Gastroesophageal sphincter (tissue), 4 donors: ENCODE results near the gene RRAD. TPM values are rescaled to one million over a fixed set of nuclear protein-coding genes. Genes with fewer than 3 reads are reported as not detected.

ENCODE experiments used
- ATAC-seq: fragments of 150-250 bp; one replicate; pipeline ENCODE4 v1.9.1; 2016; ENCODE audit warnings: mild to moderate bottlenecking, moderate library complexity
- H3K27ac ChIP-seq, 4 donors: fragments of 200-600 bp; sonication (generic) in 3 of 4; 1 replicate in 3 of 4; 2 replicates in 1 of 4; pipeline ENCODE4 v1.5.1; 2016 to 2019
- H3K27me3 ChIP-seq: fragments of 200-600 bp; sonication (generic); one replicate; pipeline ENCODE4 v1.5.1; 2019
- H3K36me3 ChIP-seq, 2 donors: fragments of 200-600 bp; sonication (generic); one replicate each; pipeline ENCODE4 v1.5.1; 2019; ENCODE audit warnings: control low read depth in 1 of 2
- H3K4me1 ChIP-seq, 3 donors: fragments of 200-600 bp; sonication (generic); 1 replicate in 2 of 3; 2 replicates in 1 of 3; pipeline ENCODE4 v1.5.1; 2016 to 2019; ENCODE audit warnings: control low read depth in 2 of 3
- H3K4me3 ChIP-seq, 2 donors: fragments of 200-600 bp; sonication (generic); one replicate each; pipeline ENCODE4 v1.5.1; 2019; ENCODE audit warnings: mild to moderate bottlenecking in 1 of 2, moderate library complexity in 1 of 2
- H3K9me3 ChIP-seq, 3 donors: fragments of 200-600 bp; sonication (generic); one replicate each; pipeline ENCODE4 v1.5.1; 2017 to 2019; ENCODE audit warnings: control low read depth in 2 of 3
- CTCF ChIP-seq, 4 experiments: fragments of 200-600 bp in 2 of 4; fragments of 450-650 bp in 2 of 4; sonication (generic) in 1 of 4; IDR thresholded peaks; one replicate each; pipeline ENCODE4 v1.5.1; 2017 to 2019; ENCODE audit warnings: antibody characterized with exemption in 4 of 4, mild to moderate bottlenecking in 2 of 4, moderate library complexity in 2 of 4
- EP300 ChIP-seq: sonication (generic); formaldehyde crosslinking; IDR thresholded peaks from one replicate; pipeline ENCODE4 v1.6.1; 2017; ENCODE audit warnings: antibody characterized with exemption, mild to moderate bottlenecking
- POLR2A ChIP-seq, 2 donors: fragments of 450-650 bp; IDR thresholded peaks; one replicate each; pipeline ENCODE4 v1.6.1; 2017; ENCODE audit warnings: antibody characterized with exemption in 2 of 2, mild to moderate bottlenecking in 2 of 2, moderate library complexity in 1 of 2
- POLR2AphosphoS5 ChIP-seq: sonication (generic); formaldehyde crosslinking; IDR thresholded peaks from one replicate; pipeline ENCODE4 v1.6.1; 2017; ENCODE audit warnings: antibody characterized with exemption
- WGBS, 2 donors: methylation state at CpG; one replicate each; pipeline ENCODE4 v1.1.5; 2018; ENCODE audit warnings: low coverage in 1 of 2; 5-methylcytosine and 5-hydroxymethylcytosine counted together
- total RNA-seq, 4 donors: library from RNA; depleted of rRNA; stranded (reverse); fragments of >200 nt; gene quantifications; one replicate each; pipeline ENCODE4 v1.1.0, GENCODE V29; 2016

RRAD gene
- total RNA-seq, 4 donors from 2014 or later = 33.4 to 103 (median 50.8) TPM

GRCh38 chr16:66908762-66909559 lies 16.4 kb downstream of the RRAD start:
- WGBS, 2 donors = 80 to 95% methylated on average over 1 to 2 of the region's 14 CpGs
- peaks cover 3 to 25% (median 21%) of the 10 kb centered on the region in 3 donors for H3K4me1 ChIP-seq
- no peak for ATAC-seq

GRCh38 chr16:66908116-66908515 lies 17.2 kb downstream of the RRAD start:
- H3K36me3 ChIP-seq = no peaks in the 10 kb centered on the region
- H3K4me3 ChIP-seq = no peak overlapping the region
- peak overlapping the region in 1 of 4 donors; percentile 6 for H3K27ac ChIP-seq
- 100% methylated on average over 1 of the region's 3 CpGs; no CpG with 5 or more reads in 1 of the 2 donors for WGBS, 2 donors
- TF ChIP-seq POLR2AphosphoS5 (no peak), EP300 (no peak), POLR2A (IDR thresholded peaks at IDR 0.05) (no peak), CTCF (IDR thresholded peaks at IDR 0.05) (no peak)
- no peak for ATAC-seq
- no peaks in the 10 kb centered on the region for H3K9me3 ChIP-seq
- H3K4me1 ChIP-seq = peaks cover 7 to 33% (median 28%) of the 10 kb centered on the region in 3 donors
- no peaks in the 10 kb centered on the region for H3K27me3 ChIP-seq

More at GRCh38 chr16:66908762-66909559, 16.4 kb downstream of the RRAD start:
- no peak overlapping the region for H3K4me3 ChIP-seq
- no peaks in the 10 kb centered on the region for H3K27me3 ChIP-seq
- no peaks in the 10 kb centered on the region for H3K9me3 ChIP-seq
- H3K27ac ChIP-seq = no peak overlapping the region
- H3K36me3 ChIP-seq = no peaks in the 10 kb centered on the region
- TF ChIP-seq POLR2AphosphoS5 = no peak

- TF ChIP-seq POLR2AphosphoS5 (no peak), POLR2A (IDR thresholded peaks at IDR 0.05) (no peak), EP300 (no peak), CTCF (IDR thresholded peaks at IDR 0.05) (no peak)
- WGBS, 2 donors = 59% methylated on average over 2 of the region's 7 CpGs; no CpG with 5 or more reads in 1 of the 2 donors
- Histone ChIP-seq H3K9me3 (no peaks in the 10 kb centered on the region), H3K27me3 (no peaks in the 10 kb centered on the region), H3K4me1 (peaks cover 10 to 43% (median 34%) of the 10 kb centered on the region in 3 donors), H3K27ac (peak overlapping the region in 3 of 4 donors; percentile 91 to 93 (median 92)), H3K36me3 (no peaks in the 10 kb centered on the region), H3K4me3 (no peak overlapping the region)
- ATAC-seq = no peak
Observed at GRCh38 chr16:66906916-66907836, 18.2 kb downstream of the RRAD start.

GRCh38 chr16:66905633-66906539 lies 19.4 kb downstream of the RRAD start:
- Histone ChIP-seq H3K4me1 (peaks cover 16 to 55% (median 46%) of the 10 kb centered on the region in 3 donors), H3K27ac (peak overlapping the region; percentile 67 to 93 (median 92)), H3K36me3 (no peaks in the 10 kb centered on the region), H3K9me3 (no peaks in the 10 kb centered on the region), H3K4me3 (no peak overlapping the region), H3K27me3 (no peaks in the 10 kb centered on the region)
- WGBS, 2 donors = 54 to 64% methylated on average over 8 to 10 of the region's 11 CpGs
- ATAC-seq = no peak
- TF ChIP-seq POLR2AphosphoS5 (no peak), EP300 (no peak), POLR2A (IDR thresholded peaks at IDR 0.05) (no peak), CTCF (IDR thresholded peaks at IDR 0.05) (no peak)
